ENCODE results near the gene PLK1. TPM values are rescaled to one million over a fixed set of nuclear protein-coding genes. Genes with fewer than 3 reads are reported as not detected.
A peak's percentile ranks its signal among the peaks of the same experiment; 100 is the strongest.

PLK1 gene
- polyA plus RNA-seq, 1 donor: 13.0 TPM

GRCh38 chr16:23679274-23679985, 741 bp downstream of the PLK1 start:
- H3K27me3 ChIP-seq (ENCODE audit: control insufficient read depth, insufficient read depth, low read length): no peaks in the 10 kb centered on the region
- WGBS (ENCODE audit: insufficient coverage, low lambda C conversion rate): no CpG with 5 or more reads among the region's 24 CpGs
- DNase-seq: peak; percentile 55 to 68
- peak overlapping the region; percentile 67 for H3K4me3 ChIP-seq (ENCODE audit: low read length)
- H3K9me3 ChIP-seq (ENCODE audit: control insufficient read depth, low read depth, low read length): no peaks in the 10 kb centered on the region
- no peak overlapping the region for H3K27ac ChIP-seq (ENCODE audit: low read length)
- peaks cover 38% of the 10 kb centered on the region for H3K36me3 ChIP-seq (ENCODE audit: control insufficient read depth, insufficient read depth, low read length)
- peaks cover 29% of the 10 kb centered on the region for H3K4me1 ChIP-seq (ENCODE audit: control insufficient read depth, insufficient read depth, low read length)

- H3K27me3 ChIP-seq (ENCODE audit: control insufficient read depth, insufficient read depth, low read length): no peaks in the 10 kb centered on the region
- no peak overlapping the region for H3K27ac ChIP-seq (ENCODE audit: low read length)
- no peaks in the 10 kb centered on the region for H3K9me3 ChIP-seq (ENCODE audit: control insufficient read depth, low read depth, low read length)
- H3K4me3 ChIP-seq (ENCODE audit: low read length): peak overlapping the region; percentile 67
- WGBS (ENCODE audit: insufficient coverage, low lambda C conversion rate): no CpG with 5 or more reads among the region's 6 CpGs
- peaks cover 29% of the 10 kb centered on the region for H3K4me1 ChIP-seq (ENCODE audit: control insufficient read depth, insufficient read depth, low read length)
- H3K36me3 ChIP-seq (ENCODE audit: control insufficient read depth, insufficient read depth, low read length): peaks cover 37% of the 10 kb centered on the region
- no peak for DNase-seq
Observed at GRCh38 chr16:23679986-23680336, 1.3 kb downstream of the PLK1 start.

- no CpG with 5 or more reads among the region's 1 CpG for WGBS (ENCODE audit: insufficient coverage, low lambda C conversion rate)
- peaks cover 42% of the 10 kb centered on the region for H3K36me3 ChIP-seq (ENCODE audit: control insufficient read depth, insufficient read depth, low read length)
- DNase-seq: no peak
Observed at GRCh38 chr16:23682181-23682580, 3.5 kb downstream of the PLK1 start.

GRCh38 chr16:23683487-23683886, 4.8 kb downstream of the PLK1 start:
- Histone ChIP-seq H3K9me3 (ENCODE audit: control insufficient read depth, low read depth, low read length) (no peaks in the 10 kb centered on the region), H3K4me1 (ENCODE audit: control insufficient read depth, insufficient read depth, low read length) (peaks cover 14% of the 10 kb centered on the region), H3K27ac (ENCODE audit: low read length) (no peak overlapping the region), H3K27me3 (ENCODE audit: control insufficient read depth, insufficient read depth, low read length) (no peaks in the 10 kb centered on the region), H3K36me3 (ENCODE audit: control insufficient read depth, insufficient read depth, low read length) (peaks cover 54% of the 10 kb centered on the region), H3K4me3 (ENCODE audit: low read length) (no peak overlapping the region)
- DNase-seq: no peak
- WGBS (ENCODE audit: insufficient coverage, low lambda C conversion rate): 100% methylated on average over 1 of the region's 3 CpGs

More at GRCh38 chr16:23682181-23682580, 3.5 kb downstream of the PLK1 start:
- Histone ChIP-seq H3K9me3 (ENCODE audit: control insufficient read depth, low read depth, low read length) (no peaks in the 10 kb centered on the region), H3K4me3 (ENCODE audit: low read length) (no peak overlapping the region), H3K27ac (ENCODE audit: low read length) (no peak overlapping the region), H3K27me3 (ENCODE audit: control insufficient read depth, insufficient read depth, low read length) (no peaks in the 10 kb centered on the region), H3K4me1 (ENCODE audit: control insufficient read depth, insufficient read depth, low read length) (peaks cover 26% of the 10 kb centered on the region)

- Histone ChIP-seq H3K27ac (ENCODE audit: low read length) (no peak overlapping the region), H3K4me3 (ENCODE audit: low read length) (no peak overlapping the region), H3K9me3 (ENCODE audit: control insufficient read depth, low read depth, low read length) (no peaks in the 10 kb centered on the region), H3K4me1 (ENCODE audit: control insufficient read depth, insufficient read depth, low read length) (no peaks in the 10 kb centered on the region), H3K36me3 (ENCODE audit: control insufficient read depth, insufficient read depth, low read length) (peaks cover 72% of the 10 kb centered on the region), H3K27me3 (ENCODE audit: control insufficient read depth, insufficient read depth, low read length) (no peaks in the 10 kb centered on the region)
- no peak for DNase-seq
- WGBS (ENCODE audit: insufficient coverage, low lambda C conversion rate): 100% methylated on average over 4 of the region's 16 CpGs
Observed at GRCh38 chr16:23687034-23687808, 8.5 kb downstream of the PLK1 start.

GRCh38 chr16:23689442-23690187, 10.9 kb downstream of the PLK1 start:
- Histone ChIP-seq H3K27ac (ENCODE audit: low read length) (no peak overlapping the region), H3K36me3 (ENCODE audit: control insufficient read depth, insufficient read depth, low read length) (peaks cover 57% of the 10 kb centered on the region), H3K4me1 (ENCODE audit: control insufficient read depth, insufficient read depth, low read length) (no peaks in the 10 kb centered on the region), H3K27me3 (ENCODE audit: control insufficient read depth, insufficient read depth, low read length) (no peaks in the 10 kb centered on the region), H3K4me3 (ENCODE audit: low read length) (no peak overlapping the region), H3K9me3 (ENCODE audit: control insufficient read depth, low read depth, low read length) (no peaks in the 10 kb centered on the region)
- no peak for DNase-seq
- no CpG with 5 or more reads among the region's 36 CpGs for whole genome bisulfite sequencing (ENCODE audit: insufficient coverage, low lambda C conversion rate)

GRCh38 chr16:23690771-23691482, 12.2 kb downstream of the PLK1 start:
- H3K27me3 ChIP-seq (ENCODE audit: control insufficient read depth, insufficient read depth, low read length): no peaks in the 10 kb centered on the region
- H3K4me1 ChIP-seq (ENCODE audit: control insufficient read depth, insufficient read depth, low read length): no peaks in the 10 kb centered on the region
- H3K4me3 ChIP-seq (ENCODE audit: low read length): no peak overlapping the region
- no peak for DNase-seq
- peaks cover 54% of the 10 kb centered on the region for H3K36me3 ChIP-seq (ENCODE audit: control insufficient read depth, insufficient read depth, low read length)
- no peak overlapping the region for H3K27ac ChIP-seq (ENCODE audit: low read length)
- WGBS (ENCODE audit: insufficient coverage, low lambda C conversion rate): no CpG with 5 or more reads among the region's 25 CpGs
- H3K9me3 ChIP-seq (ENCODE audit: control insufficient read depth, low read depth, low read length): no peaks in the 10 kb centered on the region

GRCh38 chr16:23691483-23692189, 12.9 kb downstream of the PLK1 start:
- DNase-seq: no peak

GRCh38 chr16:23692190-23692837, 13.6 kb downstream of the PLK1 start:
- Histone ChIP-seq H3K4me1 (ENCODE audit: control insufficient read depth, insufficient read depth, low read length) (no peaks in the 10 kb centered on the region), H3K4me3 (ENCODE audit: low read length) (no peak overlapping the region), H3K36me3 (ENCODE audit: control insufficient read depth, insufficient read depth, low read length) (peaks cover 44% of the 10 kb centered on the region), H3K27me3 (ENCODE audit: control insufficient read depth, insufficient read depth, low read length) (no peaks in the 10 kb centered on the region), H3K9me3 (ENCODE audit: control insufficient read depth, low read depth, low read length) (no peaks in the 10 kb centered on the region), H3K27ac (ENCODE audit: low read length) (no peak overlapping the region)
- DNase-seq: no peak
- WGBS (ENCODE audit: insufficient coverage, low lambda C conversion rate): no CpG with 5 or more reads among the region's 6 CpGs

More at GRCh38 chr16:23691483-23692189, 12.9 kb downstream of the PLK1 start:
- Histone ChIP-seq H3K4me3 (ENCODE audit: low read length) (no peak overlapping the region), H3K9me3 (ENCODE audit: control insufficient read depth, low read depth, low read length) (no peaks in the 10 kb centered on the region), H3K27me3 (ENCODE audit: control insufficient read depth, insufficient read depth, low read length) (no peaks in the 10 kb centered on the region), H3K36me3 (ENCODE audit: control insufficient read depth, insufficient read depth, low read length) (peaks cover 50% of the 10 kb centered on the region), H3K27ac (ENCODE audit: low read length) (no peak overlapping the region), H3K4me1 (ENCODE audit: control insufficient read depth, insufficient read depth, low read length) (no peaks in the 10 kb centered on the region)
- WGBS (ENCODE audit: insufficient coverage, low lambda C conversion rate): no CpG with 5 or more reads among the region's 10 CpGs
